Pons (tissue), 1 donor: ENCODE measurements around the gene HLF.
"Not testable (repeated sequence)": the region's sequence is repeated elsewhere in the genome, so short reads cannot be mapped to it uniquely, and the experiment has no call there.

Source experiments
- DNase-seq: peaks from one replicate; pipeline ENCODE4 v3.0.0-alpha.2; 2016; ENCODE audit warnings: low spot score

The HLF gene

GRCh38 chr17:55327225-55328088 lies 62.7 kb downstream of the HLF start:
- DNase-seq, result no peak

DNA sequence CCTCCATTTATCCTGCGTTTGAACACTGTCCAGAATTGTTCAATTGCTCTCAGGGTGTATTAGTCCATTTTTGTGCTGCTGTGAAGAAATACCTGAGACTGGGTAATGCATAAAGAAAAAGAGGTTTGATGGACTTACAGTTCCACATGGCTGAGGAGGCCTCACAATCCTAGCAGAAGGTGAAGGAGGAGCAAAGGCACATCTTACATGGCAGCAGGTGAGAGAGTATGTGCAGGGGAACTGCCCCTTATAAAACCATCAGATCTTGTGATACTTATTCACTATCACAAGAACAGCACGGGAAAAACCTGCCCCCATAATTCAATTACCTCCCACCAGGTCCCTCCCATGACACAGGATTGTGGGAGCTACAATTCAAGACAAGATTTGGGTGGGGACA lies 63.8 kb downstream of the HLF start:
- DNase-seq, result not testable (repeated sequence)

DNA sequence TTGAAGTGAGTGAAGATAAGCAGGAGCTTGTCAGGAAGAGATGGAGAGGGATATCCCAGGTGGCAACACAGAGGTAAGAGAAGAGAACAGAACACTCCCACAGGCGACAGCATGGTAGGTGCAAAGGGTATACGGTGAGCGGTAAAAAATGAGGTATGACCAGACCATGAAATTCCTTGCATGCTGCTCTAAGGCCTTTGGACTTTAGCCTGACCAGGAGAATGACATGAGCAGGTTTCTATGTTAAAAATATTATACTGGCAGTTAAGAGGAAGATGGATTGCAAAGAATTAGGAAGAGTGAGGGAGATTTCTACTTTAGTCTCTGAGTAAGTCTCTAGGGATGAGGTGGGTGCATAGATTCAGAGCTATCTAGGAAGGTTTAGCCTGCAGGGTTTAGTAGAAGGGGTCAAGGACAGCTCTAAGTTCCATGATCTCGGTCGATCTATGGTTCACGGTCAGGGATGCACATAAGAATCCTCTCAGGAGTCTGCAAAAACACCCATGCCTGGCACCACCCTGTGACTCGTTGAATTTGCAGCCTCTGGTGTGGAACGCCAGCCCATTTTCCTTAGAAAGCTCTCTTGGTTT lies 65.7 kb downstream of the HLF start:
- no peak for DNase-seq

- DNase-seq, result no peak
These were observed 67.7 kb downstream of the HLF start for GRCh38 chr17:55332296-55333041.

DNA sequence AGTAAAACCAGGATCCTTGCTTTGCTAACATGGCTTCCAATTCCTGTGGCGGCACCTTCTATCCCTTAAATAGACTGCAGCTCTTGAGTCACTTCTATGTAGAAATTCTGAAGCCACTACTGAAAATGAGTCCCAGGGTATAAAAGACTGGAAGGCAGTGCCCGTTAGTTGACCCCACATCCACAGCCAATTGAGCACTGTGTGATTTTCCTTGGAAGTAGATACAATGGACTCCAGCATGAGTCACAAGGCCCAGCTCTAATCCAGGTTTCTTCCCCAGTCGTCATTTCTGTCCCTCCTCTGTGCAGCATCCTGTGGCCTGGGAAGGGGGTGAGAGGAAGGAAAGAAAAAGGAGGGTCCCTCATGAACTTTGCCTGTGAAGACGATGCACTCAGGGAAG lies 69.5 kb downstream of the HLF start:
- no peak for DNase-seq

- no peak for DNase-seq
These were observed 70.3 kb downstream of the HLF start for GRCh38 chr17:55334881-55335540.

DNA sequence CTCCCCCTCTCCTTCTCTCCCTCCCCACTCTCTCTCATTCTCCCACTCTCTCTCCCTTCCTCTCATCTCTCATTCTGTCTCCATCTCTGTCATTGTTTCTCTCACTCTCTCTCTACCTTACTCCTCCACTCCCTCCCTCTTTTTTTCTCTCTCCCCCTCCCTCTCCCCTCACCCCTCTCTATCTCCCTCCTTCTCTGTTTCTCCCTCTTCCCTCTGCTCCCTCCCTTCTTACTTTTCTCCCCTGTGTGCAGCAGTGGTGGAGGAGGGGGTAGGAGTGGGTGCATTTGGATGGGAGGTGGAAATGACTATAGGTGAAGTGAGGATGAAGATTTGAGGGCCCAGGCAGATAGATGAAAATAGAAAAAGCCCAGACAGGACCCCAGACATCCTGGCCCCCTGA lies 70.9 kb downstream of the HLF start:
- DNase-seq, result no peak

DNA sequence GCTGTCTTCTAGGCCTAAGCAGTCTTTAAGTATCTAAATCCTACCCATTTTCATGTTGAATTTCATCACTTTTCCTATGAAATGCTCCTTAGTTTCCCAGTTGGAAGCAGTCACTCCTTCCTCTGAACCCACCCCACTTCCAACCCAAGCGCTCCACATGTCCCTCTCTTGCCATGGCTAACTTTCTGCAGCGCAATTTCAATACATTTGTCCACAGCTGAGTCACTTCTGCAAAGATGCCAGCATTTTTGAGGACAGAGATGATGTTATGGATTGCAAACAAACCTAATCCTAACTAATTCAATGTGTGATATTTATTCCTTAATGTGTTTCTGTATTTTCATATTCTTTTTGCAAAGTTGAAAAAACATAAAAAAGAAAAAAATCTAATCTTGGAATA lies 71.7 kb downstream of the HLF start:
- no peak for DNase-seq

DNA sequence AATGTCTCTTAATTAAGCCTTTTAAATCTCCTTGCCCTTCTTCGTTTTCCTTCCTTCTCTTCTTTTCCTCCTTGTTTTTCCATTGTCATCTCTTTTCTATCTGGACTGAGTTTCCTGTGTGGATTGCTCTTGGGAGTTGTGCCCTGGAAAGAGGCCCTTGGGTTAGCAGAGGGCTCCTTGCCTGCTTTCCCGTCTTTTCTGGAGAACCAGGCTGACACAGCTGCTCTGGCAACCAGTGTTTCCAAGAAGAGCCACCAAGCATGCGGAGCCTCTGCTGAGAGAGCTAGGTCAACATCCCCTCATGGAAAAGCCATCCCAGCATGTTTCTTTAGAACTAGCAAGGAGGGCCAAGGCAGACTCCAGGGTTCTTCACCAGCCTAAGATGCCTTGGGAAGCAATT lies 75.4 kb downstream of the HLF start:
- no peak for DNase-seq

GRCh38 chr17:55340686-55341085 lies 75.9 kb downstream of the HLF start:
- no peak for DNase-seq

DNA sequence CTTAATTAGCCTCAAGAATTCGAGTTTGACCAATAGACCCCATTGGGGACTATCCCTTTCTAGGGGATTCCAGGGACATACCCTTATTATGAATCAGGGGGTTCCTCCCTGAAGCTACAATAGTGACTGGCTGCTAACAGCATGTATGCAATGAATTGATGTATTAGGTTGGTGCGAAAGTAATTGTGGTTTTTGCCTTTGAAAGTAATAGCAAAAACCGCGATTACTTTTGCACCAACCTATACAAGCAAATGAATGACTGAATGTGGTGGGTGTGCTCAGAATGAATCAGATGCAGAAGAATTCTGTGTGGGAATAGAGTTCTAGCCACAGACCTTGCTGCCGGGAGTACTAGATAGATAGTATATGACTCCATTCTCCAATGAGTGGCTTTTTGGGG lies 76.7 kb downstream of the HLF start:
- no peak for DNase-seq

GRCh38 chr17:55342800-55343585 lies 78.2 kb downstream of the HLF start:
- DNase-seq, result no peak

GRCh38 chr17:55343900-55344513 lies 79.2 kb downstream of the HLF start:
- no peak for DNase-seq

DNA sequence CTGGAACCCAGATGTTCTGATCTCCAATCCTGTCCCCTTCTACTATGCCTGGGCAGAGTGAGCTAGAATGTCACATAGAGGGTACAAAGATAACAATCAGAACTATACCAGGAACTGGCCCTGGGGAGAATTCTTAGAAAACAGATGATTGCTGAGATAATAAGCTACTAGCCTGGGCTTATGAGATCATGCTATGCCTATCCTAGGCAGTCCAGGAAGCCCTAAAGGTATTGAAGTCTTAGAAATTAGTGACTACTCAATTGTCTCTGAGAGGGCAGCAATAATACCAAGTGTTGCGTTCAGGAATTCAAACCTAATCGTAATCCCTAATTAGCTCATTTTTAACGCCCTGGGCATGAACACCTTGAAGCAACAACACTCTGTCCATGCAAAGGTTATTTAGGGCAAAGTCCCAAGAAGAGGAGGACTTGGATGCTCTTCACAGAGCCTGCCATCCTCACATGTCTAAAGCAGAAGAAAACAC lies 79.8 kb downstream of the HLF start:
- no peak for DNase-seq

GRCh38 chr17:55345132-55345531 lies 80.4 kb downstream of the HLF start:
- no peak for DNase-seq

DNA sequence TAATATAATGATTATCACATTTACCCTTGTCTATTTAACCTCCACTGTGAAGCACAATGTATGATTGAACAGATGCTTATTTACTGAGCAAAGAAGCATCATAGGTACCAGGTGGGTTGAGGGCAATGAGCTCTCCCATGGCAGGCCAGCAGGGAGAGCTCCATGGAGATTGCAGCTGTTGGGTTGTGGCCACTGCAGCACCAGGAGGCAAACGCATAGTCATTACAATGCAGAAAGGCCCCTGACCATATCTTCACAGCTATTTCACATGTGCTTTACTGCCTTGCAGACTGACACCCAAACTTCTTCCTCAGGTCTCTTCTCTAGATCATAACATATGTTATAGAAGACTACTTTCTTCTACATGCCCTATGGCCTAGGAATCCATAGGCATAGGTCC lies 81.9 kb downstream of the HLF start:
- no peak for DNase-seq

GRCh38 chr17:55347341-55347740 lies 82.6 kb downstream of the HLF start:
- DNase-seq, result no peak

DNA sequence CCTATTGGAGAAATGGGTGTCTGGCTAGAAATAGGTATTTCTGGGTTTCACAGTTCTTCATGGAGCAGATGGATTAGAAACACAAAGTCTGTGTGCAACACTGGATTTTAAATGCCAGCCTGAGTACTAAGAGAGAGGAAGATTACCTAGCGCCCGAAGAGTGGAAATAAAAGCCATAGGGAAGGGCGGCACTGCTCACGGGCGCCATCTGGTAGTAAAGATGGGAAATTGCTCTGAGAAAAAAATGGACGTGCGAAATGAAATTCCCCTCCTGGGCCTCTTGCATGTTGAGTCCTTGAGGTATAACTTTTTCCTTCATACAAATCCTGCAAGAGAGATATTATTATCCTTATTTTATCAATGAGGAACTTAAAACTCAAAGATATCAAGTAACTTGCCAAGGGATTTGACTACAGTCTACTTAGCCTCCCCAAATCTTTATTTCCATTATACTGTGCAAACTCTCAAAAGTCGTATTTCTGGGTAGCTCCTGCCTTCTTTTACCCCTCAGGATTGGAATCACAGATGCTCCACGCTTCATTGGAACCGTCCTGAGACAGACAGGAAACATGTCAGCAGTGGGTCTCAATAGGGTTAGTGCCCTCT lies 84.1 kb downstream of the HLF start:
- DNase-seq, result peak; percentile 42

DNA sequence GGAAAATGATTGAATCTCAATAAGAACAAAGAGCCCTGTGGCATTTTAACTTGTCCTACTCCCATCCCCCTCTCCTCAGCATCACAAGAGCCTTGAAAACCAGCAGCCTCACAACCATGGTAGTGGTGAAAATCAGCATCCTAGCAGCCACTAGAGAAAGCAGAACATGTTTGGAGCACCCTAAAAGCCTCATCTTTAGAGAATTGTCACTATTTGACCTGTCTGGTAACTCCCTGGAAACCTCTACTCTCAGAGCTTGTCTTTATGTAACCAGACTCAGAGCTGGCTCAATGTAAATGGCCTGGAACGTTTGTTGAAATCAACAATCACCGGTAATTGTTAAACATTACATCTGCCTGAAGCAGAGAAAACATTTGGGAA lies 86.1 kb downstream of the HLF start:
- DNase-seq, result no peak

DNA sequence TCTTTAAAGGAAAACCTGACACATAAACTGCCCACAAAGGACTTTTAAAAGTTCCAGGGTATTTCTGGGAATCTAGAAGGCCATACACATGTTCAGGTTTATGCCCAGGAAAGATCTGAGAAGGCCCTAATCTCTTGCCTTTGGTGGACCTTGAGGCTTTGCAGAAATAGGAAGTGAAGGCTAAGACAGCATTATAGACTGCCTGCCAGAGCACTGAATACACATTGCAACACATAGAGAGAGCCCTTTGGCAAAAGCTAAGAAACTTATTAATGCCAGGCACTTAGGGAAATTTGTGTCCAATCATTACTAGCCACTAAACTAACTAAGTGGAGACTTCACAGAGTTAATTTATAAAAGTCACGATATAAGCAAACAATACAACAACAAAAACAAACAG lies 86.5 kb downstream of the HLF start:
- DNase-seq, result no peak

DNA sequence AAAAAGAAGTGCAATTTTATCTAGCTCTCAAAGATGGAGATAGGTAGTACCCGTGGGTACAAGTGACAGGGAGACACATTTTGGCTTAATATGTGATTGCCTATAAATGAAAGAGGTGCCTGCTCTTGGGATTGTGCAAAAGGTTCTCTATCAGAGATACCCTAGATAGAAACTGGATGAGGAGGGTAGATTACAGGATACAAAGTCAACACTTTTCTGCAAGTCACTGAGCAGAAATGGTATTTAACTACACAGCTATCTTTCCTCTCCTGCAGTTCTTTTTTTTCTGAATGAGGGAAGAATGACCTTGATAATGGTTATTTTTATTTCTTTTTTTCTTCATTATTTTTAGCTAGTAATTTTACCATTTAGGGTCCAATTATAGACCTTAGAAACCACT lies 89.2 kb downstream of the HLF start:
- no peak for DNase-seq
